ENCODE results near the gene CAPN15.

The CAPN15 gene

GRCh38 chr16:508884-509736 lies 18.4 kb upstream of the CAPN15 start:
- Histone ChIP-seq H3K9ac (ENCODE audit: low read depth, low read length) (no peak overlapping the region), H3K4me3 (ENCODE audit: low read depth, low read length) (no peak overlapping the region), H3K9me3 (ENCODE audit: control insufficient read depth, insufficient read depth, low read length) (no peaks in the 10 kb centered on the region), H3K27me3 (ENCODE audit: control insufficient read depth, insufficient read depth, low read length) (no peaks in the 10 kb centered on the region), H3K4me1 (ENCODE audit: control insufficient read depth, insufficient read depth, low read length) (no peaks in the 10 kb centered on the region), H3K36me3 (ENCODE audit: control insufficient read depth, insufficient read depth, low read length) (peaks cover 6% of the 10 kb centered on the region)

DNA sequence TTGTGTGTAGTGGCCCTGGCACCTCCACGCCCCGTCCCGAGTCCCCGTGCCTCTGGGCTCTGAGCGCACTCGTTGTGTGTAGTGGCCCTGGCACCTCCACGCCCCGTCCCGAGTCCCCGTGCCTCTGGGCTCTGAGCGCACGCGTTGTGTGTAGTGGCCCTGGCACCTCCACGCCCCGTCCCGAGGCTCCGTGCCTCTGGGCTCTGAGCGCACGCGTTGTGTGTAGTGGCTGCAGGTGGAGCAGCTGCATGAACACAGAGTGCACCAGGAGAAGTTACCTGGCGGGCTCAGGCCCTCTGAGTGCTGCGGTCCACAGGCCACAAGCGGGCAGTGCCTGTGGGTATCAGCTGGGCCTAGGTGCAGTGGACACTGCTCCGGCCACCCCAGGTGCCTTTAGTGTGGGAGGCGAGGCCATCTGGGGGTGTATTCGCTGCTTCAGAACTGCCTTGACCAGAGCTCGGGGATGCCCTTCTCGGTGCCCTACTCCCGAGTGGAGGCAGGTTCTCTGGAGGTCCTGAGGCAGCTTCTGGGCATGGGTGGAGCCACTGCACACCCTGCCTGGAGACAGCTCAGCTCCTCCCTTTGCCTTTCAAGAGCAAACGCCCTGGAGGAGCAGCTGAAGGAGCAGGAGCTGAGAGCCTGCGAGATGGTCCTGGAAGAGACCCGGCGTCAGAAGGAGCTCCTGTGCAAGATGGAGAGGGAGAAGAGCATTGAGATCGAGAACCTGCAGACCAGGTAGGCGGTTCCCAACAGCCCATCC lies 17.3 kb upstream of the CAPN15 start:
- Histone ChIP-seq H3K27me3 (ENCODE audit: control insufficient read depth, insufficient read depth, low read length) (no peaks in the 10 kb centered on the region), H3K9ac (ENCODE audit: low read depth, low read length) (no peak overlapping the region), H3K4me3 (ENCODE audit: low read depth, low read length) (no peak overlapping the region), H3K4me1 (ENCODE audit: control insufficient read depth, insufficient read depth, low read length) (no peaks in the 10 kb centered on the region), H3K9me3 (ENCODE audit: control insufficient read depth, insufficient read depth, low read length) (no peaks in the 10 kb centered on the region), H3K36me3 (ENCODE audit: control insufficient read depth, insufficient read depth, low read length) (peaks cover 6% of the 10 kb centered on the region)

GRCh38 chr16:512802-513201 lies 14.7 kb upstream of the CAPN15 start:
- Histone ChIP-seq H3K36me3 (ENCODE audit: control insufficient read depth, insufficient read depth, low read length) (peaks cover 3% of the 10 kb centered on the region), H3K9me3 (ENCODE audit: control insufficient read depth, insufficient read depth, low read length) (no peaks in the 10 kb centered on the region), H3K4me1 (ENCODE audit: control insufficient read depth, insufficient read depth, low read length) (no peaks in the 10 kb centered on the region), H3K4me3 (ENCODE audit: low read depth, low read length) (no peak overlapping the region), H3K27me3 (ENCODE audit: control insufficient read depth, insufficient read depth, low read length) (no peaks in the 10 kb centered on the region), H3K9ac (ENCODE audit: low read depth, low read length) (no peak overlapping the region)

DNA sequence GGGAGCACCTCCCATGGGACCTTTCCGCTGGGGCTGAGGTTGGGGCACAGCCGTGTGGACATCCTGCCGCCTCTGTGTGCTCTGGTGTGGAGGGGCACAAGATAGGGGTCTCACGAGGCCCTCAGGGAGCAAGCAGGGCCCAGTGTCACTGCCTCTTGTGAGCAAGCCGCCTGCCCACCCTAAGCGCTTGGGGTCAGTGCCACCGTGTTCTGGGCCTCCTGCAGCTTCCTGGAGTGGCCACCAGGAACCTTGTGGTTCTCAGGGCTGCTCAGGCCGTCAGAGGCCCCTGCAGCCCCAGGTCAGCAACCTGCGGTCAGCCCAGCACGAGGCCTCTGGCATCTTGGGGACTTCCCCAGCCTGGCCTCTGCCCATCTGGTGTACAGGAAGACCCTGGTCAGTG lies 13.6 kb upstream of the CAPN15 start:
- H3K4me1 ChIP-seq (ENCODE audit: control insufficient read depth, insufficient read depth, low read length), result no peaks in the 10 kb centered on the region
- H3K4me3 ChIP-seq (ENCODE audit: low read depth, low read length), result no peak overlapping the region
- no peaks in the 10 kb centered on the region for H3K9me3 ChIP-seq (ENCODE audit: control insufficient read depth, insufficient read depth, low read length)
- H3K36me3 ChIP-seq (ENCODE audit: control insufficient read depth, insufficient read depth, low read length), result peaks cover 7% of the 10 kb centered on the region
- no peak overlapping the region for H3K9ac ChIP-seq (ENCODE audit: low read depth, low read length)
- H3K27me3 ChIP-seq (ENCODE audit: control insufficient read depth, insufficient read depth, low read length), result no peaks in the 10 kb centered on the region

DNA sequence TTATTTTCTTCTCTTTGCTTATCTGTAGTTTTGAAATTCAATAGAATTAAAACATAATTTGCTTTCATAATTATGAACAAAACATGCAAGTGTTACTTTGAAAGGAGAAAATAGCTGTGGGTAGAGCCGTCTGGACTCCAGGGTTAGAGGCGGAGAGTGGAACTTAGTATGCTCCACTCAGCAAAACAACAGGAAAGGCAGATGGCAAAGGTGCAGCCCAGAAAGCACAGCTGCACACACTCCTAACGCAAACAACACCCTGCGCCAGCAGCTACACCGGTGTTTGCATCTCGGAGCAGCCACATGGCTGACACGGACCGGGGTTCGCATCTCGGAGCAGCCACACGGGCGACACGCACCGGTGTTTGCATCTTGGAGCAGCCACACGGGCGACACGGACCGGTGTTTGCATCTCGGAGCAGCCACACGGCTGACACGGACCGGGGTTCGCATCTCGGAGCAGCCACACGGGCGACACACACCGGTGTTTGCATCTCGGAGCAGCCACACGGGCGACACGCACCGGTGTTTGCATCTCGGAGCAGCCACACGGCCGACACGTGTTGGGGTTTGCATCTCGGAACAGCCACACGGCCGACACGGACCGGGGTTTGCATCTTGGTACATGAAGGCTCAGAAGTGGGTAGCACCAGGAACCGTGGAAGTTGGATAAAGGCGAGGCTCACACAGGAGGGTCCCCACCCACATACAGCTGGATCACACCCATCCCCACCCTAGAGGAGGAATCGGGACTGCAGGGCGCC lies 12.2 kb upstream of the CAPN15 start:
- H3K9ac ChIP-seq (ENCODE audit: low read depth, low read length), result no peak overlapping the region
- H3K36me3 ChIP-seq (ENCODE audit: control insufficient read depth, insufficient read depth, low read length), result peaks cover 14% of the 10 kb centered on the region
- H3K9me3 ChIP-seq (ENCODE audit: control insufficient read depth, insufficient read depth, low read length), result no peaks in the 10 kb centered on the region
- H3K27me3 ChIP-seq (ENCODE audit: control insufficient read depth, insufficient read depth, low read length), result no peaks in the 10 kb centered on the region
- no peaks in the 10 kb centered on the region for H3K4me1 ChIP-seq (ENCODE audit: control insufficient read depth, insufficient read depth, low read length)
- no peak overlapping the region for H3K4me3 ChIP-seq (ENCODE audit: low read depth, low read length)

DNA sequence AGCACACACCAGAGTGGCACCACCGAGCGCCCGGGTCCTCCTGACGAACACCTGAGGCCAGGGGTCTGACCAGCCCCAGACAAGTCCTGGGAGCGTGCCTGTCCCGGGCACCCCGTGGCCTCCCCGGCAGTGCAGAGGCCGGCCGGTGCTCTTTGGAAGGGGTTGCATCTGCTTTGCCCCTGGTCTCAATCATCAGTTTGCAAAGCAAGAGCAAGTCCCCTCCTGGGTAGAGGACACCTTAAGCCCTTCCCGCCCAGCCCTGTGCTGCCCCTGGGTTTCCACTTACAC lies 11.6 kb upstream of the CAPN15 start:
- Histone ChIP-seq H3K4me1 (ENCODE audit: control insufficient read depth, insufficient read depth, low read length) (no peaks in the 10 kb centered on the region), H3K4me3 (ENCODE audit: low read depth, low read length) (no peak overlapping the region), H3K9me3 (ENCODE audit: control insufficient read depth, insufficient read depth, low read length) (no peaks in the 10 kb centered on the region), H3K36me3 (ENCODE audit: control insufficient read depth, insufficient read depth, low read length) (peaks cover 17% of the 10 kb centered on the region), H3K9ac (ENCODE audit: low read depth, low read length) (no peak overlapping the region), H3K27me3 (ENCODE audit: control insufficient read depth, insufficient read depth, low read length) (no peaks in the 10 kb centered on the region)

DNA sequence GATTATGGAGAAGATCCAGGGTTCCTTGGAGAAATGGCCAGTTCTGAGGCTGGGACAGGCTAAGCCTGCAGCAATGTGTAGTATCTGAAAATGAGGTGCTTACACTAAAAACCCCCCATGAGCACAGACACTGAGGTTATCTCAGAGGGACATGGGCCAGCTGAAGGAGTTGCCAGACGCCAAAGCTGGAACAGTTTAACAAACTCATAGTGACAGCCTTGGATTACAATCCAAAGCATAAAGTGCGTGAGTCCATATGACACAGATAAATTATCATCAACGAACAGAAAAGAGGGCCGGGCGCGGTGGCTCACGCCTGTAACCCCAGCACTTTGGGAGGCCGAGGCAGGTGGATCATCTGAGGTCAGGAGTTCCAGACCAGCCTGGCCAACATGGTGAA lies 11.2 kb upstream of the CAPN15 start:
- Histone ChIP-seq H3K4me1 (ENCODE audit: control insufficient read depth, insufficient read depth, low read length) (no peaks in the 10 kb centered on the region), H3K36me3 (ENCODE audit: control insufficient read depth, insufficient read depth, low read length) (peaks cover 19% of the 10 kb centered on the region), H3K9ac (ENCODE audit: low read depth, low read length) (no peak overlapping the region)

DNA sequence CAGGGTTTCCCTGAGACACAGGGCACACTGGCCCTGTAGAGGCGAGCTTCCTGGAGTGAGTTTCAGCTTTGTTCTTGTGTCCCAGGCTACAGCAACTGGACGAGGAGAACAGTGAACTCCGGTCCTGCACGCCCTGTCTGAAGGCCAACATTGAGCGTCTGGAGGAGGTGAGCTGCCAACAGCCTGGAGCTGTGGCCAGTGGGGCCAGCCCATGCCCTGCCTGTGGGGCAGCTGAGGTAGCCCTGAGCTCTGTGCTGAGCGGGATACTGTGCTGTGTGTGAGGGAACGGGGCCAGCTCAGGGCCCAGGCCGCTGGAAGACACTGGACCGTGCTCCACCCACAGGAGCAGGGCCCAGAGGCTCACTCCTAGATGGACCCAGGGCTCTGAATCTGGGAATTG lies 8.7 kb upstream of the CAPN15 start:
- Histone ChIP-seq H3K4me3 (ENCODE audit: low read depth, low read length) (no peak overlapping the region), H3K9me3 (ENCODE audit: control insufficient read depth, insufficient read depth, low read length) (no peaks in the 10 kb centered on the region), H3K36me3 (ENCODE audit: control insufficient read depth, insufficient read depth, low read length) (peaks cover 21% of the 10 kb centered on the region), H3K27me3 (ENCODE audit: control insufficient read depth, insufficient read depth, low read length) (no peaks in the 10 kb centered on the region), H3K4me1 (ENCODE audit: control insufficient read depth, insufficient read depth, low read length) (no peaks in the 10 kb centered on the region), H3K9ac (ENCODE audit: low read depth, low read length) (no peak overlapping the region)

More for the DNA sequence above, 11.2 kb upstream of the CAPN15 start:
- H3K9me3 ChIP-seq (ENCODE audit: control insufficient read depth, insufficient read depth, low read length), result no peaks in the 10 kb centered on the region
- H3K27me3 ChIP-seq (ENCODE audit: control insufficient read depth, insufficient read depth, low read length), result no peaks in the 10 kb centered on the region
- H3K4me3 ChIP-seq (ENCODE audit: low read depth, low read length), result no peak overlapping the region

DNA sequence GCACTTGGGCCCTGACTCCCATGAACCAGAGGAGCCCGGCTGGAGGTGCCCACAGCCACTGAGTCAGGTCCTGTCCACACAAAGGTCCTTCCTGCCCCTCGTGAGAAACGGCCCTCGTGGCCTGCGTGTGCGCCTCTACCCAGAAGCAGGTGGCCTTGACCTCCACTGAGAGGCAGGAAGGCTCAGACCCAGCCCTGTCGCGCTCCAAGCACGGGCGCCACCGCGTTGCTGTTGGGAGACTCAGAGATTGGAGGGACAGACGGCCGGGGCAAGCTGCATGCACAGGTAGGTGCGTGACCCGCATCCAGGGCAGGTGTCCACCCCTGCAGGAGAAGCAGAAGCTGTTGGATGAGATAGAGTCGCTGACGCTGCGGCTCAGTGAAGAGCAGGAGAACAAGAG lies 8.1 kb upstream of the CAPN15 start:
- H3K9me3 ChIP-seq (ENCODE audit: control insufficient read depth, insufficient read depth, low read length), result no peaks in the 10 kb centered on the region
- H3K36me3 ChIP-seq (ENCODE audit: control insufficient read depth, insufficient read depth, low read length), result peaks cover 21% of the 10 kb centered on the region
- H3K4me3 ChIP-seq (ENCODE audit: low read depth, low read length), result no peak overlapping the region
- H3K27me3 ChIP-seq (ENCODE audit: control insufficient read depth, insufficient read depth, low read length), result no peaks in the 10 kb centered on the region
- H3K4me1 ChIP-seq (ENCODE audit: control insufficient read depth, insufficient read depth, low read length), result no peaks in the 10 kb centered on the region
- no peak overlapping the region for H3K9ac ChIP-seq (ENCODE audit: low read depth, low read length)

DNA sequence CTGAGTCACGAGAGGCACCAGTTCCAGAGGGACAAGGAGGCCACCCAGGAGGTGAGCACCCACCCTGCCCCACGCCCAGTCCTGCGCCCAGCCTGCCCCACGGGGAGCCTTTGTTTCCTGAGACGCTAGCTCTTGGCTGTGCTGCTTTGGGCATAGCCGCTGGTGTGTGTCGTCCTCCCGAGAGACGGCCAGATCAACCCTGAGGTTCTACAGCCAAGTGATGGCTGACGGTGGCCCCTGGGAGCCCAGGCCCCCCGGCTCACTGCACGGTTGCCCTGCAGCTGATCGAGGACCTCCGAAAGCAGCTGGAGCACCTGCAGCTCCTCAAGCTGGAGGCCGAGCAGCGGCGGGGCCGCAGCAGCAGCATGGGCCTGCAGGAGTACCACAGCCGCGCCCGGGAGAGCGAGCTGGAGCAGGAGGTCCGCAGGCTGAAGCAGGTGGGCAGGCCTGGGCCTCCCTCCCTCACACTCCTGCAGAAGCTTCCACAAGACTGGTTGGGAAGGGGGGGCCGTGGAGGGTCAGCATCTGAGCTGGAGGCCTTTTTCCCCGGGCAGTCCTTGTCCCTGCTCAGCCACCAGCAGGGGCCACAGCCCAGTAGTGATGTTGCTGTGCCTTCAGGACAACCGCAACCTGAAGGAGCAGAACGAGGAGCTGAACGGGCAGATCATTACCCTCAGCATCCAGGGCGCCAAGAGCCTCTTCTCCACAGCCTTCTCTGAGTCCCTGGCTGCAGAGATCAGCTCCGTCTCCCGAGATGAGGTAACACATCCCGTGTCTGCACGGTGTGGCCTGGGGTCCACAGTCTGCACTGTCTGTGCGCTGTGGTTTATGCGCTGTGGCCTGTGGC lies 7.4 kb upstream of the CAPN15 start:
- Histone ChIP-seq H3K4me3 (ENCODE audit: low read depth, low read length) (no peak overlapping the region), H3K36me3 (ENCODE audit: control insufficient read depth, insufficient read depth, low read length) (peaks cover 21% of the 10 kb centered on the region), H3K27me3 (ENCODE audit: control insufficient read depth, insufficient read depth, low read length) (no peaks in the 10 kb centered on the region), H3K9ac (ENCODE audit: low read depth, low read length) (no peak overlapping the region), H3K9me3 (ENCODE audit: control insufficient read depth, insufficient read depth, low read length) (no peaks in the 10 kb centered on the region), H3K4me1 (ENCODE audit: control insufficient read depth, insufficient read depth, low read length) (no peaks in the 10 kb centered on the region)

- Histone ChIP-seq H3K36me3 (ENCODE audit: control insufficient read depth, insufficient read depth, low read length) (peaks cover 19% of the 10 kb centered on the region), H3K27me3 (ENCODE audit: control insufficient read depth, insufficient read depth, low read length) (no peaks in the 10 kb centered on the region), H3K9ac (ENCODE audit: low read depth, low read length) (no peak overlapping the region), H3K4me1 (ENCODE audit: control insufficient read depth, insufficient read depth, low read length) (no peaks in the 10 kb centered on the region), H3K4me3 (ENCODE audit: low read depth, low read length) (no peak overlapping the region), H3K9me3 (ENCODE audit: control insufficient read depth, insufficient read depth, low read length) (no peaks in the 10 kb centered on the region)
Observed at GRCh38 chr16:520847-521246, 6.7 kb upstream of the CAPN15 start.
